LoVo (cell line): ENCODE results near the gene TRIM9.
A peak's percentile ranks its signal among the peaks of the same experiment; 100 is the strongest.

Experiments used
- DNase-seq: peaks from one replicate; pipeline ENCODE4 v3.0.0-alpha.2; 2016; ENCODE audit warnings: low spot score

Gene TRIM9

DNA sequence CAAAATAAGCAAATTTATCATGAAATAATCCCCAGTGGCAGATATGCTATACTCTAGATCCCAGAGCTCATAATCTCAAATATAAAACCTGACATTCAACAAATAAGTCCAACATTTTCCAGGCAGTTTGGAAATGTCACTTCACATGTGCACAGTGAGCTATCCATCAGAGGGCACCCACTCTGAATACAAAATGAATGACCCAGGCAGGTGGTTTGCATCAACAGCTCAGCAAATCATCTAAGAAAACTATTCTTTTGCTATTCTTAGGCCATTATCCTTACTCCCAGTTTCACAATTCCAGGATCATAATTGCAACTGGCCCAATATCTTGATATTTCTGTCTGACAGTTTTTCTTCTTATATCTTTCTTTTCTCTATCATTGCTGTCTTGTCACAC is 38.5 kb downstream of the TRIM9 start:
- no peak for DNase-seq

DNA sequence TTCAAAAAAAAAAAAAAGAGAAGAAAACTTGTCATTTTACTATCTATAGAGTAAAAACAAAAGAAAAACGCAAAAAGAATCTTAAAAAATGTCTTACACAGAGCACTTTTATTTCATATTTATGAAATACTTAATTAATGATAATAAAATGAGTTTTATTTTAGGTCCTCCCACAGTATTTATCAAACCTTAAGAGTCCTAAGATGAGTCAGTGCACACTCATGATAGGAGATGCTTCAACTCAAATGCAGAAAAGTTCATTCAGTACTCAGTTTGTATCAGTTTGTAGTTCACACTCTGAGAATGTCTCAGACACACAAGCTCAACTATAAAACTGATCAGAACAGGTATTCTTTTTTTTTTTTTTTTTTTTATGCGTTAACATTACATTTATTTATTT is 41.7 kb downstream of the TRIM9 start:
- DNase-seq: no peak

DNA sequence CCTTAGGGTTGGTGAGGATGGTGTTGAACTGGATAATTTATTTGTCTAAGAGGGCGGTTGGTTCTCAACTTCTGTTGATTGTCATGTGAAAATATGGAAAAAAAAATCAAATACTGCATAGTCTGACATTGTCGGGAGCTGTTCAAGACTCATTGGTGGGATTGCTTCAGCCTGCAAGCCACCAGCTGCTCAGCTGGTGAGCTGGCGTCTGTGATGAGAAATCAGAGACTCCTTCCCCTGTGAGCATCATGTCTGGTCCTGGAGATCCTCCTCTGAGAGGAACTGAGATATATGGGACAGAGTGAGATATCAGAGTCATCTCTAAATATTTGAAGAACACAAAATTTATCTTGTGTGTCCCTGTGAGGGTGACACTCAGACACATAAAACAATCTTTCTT is 49.9 kb downstream of the TRIM9 start:
- no peak for DNase-seq

DNA sequence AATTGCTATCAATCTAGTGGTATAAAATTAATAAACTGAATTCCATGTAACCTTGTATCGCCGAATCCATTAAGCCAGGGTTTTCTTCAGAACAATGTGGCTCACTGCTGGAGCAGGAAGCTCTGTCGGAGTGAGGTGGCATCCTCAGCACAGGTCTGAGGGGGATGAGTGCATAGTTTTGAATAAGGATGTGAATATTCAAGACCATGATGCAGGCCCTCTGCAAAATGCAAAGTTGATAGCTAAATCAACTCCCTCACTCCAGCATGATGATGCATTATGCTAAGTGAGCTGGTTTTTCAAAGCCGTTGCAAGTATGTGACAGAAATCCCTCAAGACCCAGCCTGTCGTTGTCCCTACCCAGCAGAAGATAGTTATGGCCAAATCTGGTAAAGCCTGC is 53.0 kb downstream of the TRIM9 start:
- DNase-seq: no peak

DNA sequence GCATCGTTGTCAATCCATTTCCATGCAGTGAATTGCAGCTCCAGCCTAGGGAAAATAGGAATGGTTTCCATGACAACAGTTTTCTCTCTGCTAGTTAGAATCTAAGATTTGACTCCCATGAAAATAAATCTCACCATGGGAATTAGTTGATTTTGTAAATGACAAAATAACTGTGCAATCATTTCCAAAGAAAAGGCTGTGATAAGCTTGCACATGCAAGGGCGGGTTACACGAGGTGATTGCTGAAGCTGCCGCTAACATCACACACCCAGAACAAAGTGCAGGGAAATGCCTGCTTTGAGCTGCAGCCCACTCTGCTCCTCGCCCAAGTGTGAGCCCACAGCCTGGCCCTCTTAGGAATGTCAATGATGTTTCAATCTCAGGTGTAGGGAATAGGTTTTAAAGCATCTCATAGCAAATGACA is 53.8 kb downstream of the TRIM9 start:
- DNase-seq: no peak

DNA sequence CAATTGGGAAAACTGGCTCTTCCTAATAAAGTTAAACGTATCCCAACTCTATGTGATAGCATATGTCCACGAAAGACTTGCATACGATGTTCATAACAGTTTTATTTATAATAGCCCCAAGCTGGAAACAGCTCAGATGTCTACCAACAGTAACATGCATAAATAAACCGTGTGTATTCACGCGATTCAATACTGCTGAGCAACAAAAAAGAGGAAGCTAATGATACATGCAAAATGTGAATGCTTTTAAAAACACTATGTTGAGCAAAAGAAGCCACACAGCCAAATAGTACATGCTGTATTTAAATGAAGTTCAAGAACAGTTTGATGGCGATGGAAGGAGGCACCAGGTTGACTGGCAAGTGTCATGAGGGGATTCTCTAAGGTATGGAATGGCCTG is 55.7 kb downstream of the TRIM9 start:
- DNase-seq: no peak

DNA sequence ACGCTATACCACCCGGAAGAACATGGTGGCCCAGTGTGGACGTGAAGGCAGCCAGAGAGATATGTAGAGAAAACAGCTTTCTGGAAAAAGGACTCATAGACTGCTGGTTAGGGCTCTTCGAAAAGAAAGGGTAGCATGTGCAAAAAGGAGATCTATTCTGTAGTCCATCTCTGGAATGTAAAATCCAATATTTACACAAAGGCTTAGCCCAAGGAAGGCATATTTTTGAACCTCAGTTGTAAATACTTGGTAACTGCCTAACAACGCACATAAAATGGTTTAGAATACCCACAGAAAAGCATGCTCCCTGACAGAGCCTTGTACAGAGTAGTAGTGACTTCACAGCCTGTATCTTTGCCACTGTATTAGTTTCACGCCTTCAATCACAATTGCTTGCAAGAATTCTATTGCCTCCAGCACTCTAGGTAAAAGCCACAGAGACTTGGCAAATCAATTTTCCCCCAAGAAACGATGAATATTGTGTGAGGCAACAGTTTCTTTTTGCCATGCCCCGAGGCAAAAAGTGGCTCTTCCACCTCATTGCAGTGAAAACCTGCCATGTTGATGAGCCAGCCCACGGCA is 59.2 kb downstream of the TRIM9 start:
- DNase-seq: no peak

GRCh38 chr14:51028851-51029754 is 65.8 kb downstream of the TRIM9 start:
- DNase-seq: no peak

- no peak for DNase-seq
These were observed 66.5 kb downstream of the TRIM9 start for GRCh38 chr14:51028361-51028760.

DNA sequence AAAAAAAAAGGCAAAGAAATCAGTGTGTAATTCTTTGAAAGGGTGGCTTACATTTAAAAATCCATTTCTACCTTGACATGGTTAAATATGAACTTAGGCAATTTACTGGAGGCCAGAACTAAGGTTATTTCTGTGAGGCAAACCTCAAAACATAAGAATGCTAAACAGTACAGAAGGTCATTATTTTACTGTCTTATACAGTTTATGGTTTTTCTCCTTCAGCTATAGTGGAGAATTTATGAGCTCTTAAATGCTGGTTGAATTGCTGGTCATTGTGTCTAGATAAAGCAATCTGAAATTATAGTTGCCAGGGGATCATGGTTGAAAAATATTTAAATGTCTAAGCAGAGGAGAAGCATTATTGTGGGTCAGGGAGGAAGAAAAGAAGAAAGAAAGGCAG is 70.5 kb downstream of the TRIM9 start:
- DNase-seq: no peak

DNA sequence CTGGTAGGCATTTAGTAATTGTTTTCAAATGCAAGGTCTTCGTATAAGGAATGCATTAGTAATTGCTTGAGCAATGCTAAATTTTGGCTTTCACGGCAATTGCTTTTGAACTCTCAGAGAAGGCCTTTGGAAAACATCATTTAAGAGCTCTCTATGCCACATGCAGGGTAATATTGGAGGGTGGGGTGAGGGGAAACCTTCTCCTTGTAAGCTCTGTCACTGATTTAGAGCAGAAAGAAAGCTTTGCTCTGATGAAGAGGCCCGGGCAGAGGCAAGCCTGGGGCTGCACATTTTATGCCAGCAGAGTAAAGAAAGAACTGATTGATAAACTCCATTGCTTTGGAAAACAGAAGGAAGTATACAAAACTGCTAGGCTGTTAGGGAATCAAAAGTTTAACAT is 70.9 kb downstream of the TRIM9 start:
- DNase-seq: no peak

DNA sequence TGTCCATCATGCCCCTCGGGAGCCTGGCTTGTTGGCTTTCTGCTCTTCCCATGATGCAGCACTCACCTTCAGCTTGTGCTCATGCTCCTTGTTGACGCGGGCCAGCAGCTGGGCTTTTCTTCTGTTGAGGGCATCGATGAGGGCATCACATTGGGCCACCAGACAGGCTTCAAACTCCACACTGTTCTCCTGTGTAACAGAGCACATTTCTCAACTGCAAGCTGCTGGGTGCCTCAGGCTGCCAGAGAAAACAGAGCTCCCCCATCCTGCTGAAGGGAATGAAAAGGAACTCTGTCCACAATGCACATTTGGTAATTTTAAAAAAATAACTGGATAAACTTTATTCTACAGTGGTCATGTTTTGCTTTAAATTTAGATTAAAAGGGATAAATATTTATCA is 72.1 kb downstream of the TRIM9 start:
- DNase-seq: no peak

DNA sequence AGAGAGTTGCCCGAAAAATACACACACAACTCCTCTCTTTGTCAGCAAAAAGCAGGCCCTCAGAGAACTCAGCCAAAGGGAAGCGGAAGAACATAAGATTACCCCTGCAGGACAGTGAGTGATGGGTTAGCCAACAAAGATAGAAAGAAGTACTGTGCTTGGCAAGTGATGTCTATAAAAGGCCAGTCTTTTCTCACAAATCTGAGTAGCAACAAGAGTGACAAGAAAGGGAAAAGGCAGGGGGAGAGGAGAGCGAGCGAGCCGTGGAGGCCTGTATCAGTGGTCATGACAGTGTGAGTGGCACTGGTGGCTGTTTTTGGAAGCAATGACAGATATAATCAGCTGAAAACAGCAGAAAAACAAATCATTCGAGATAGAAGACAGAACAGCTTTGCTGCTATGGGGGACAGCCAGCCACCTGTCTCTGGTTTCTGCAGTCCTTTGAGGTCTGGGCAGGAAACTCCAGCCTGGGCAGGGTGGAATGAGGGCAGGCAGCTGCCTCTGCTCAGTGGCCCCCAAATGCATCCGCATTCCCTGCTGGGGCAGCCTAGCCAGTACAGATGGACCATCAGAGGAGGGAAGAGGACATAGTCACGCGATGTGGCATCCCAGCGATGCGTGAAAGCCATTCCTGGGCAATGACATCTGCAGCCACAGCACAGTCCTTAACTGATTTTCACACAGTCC is 74.7 kb downstream of the TRIM9 start:
- DNase-seq: no peak

GRCh38 chr14:51019089-51019488 is 75.8 kb downstream of the TRIM9 start:
- DNase-seq: no peak

DNA sequence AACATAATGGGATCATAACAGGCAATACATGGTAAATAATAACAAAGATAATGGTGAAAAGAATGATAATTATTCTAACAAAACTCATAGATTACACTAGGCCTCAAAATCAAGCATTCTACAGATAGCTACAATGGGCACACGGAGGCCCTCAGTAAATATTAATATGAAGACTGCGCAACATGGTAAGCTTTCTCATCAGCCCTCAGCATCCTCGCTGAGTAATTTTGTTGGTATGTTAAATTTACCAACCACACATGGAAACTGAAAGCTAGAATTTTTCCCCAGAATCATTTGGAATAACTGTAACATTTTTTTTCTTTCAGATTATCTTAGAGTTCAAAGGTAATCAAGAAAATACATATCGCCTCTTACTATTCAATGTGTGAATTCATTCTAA is 76.4 kb downstream of the TRIM9 start:
- DNase-seq: no peak

DNA sequence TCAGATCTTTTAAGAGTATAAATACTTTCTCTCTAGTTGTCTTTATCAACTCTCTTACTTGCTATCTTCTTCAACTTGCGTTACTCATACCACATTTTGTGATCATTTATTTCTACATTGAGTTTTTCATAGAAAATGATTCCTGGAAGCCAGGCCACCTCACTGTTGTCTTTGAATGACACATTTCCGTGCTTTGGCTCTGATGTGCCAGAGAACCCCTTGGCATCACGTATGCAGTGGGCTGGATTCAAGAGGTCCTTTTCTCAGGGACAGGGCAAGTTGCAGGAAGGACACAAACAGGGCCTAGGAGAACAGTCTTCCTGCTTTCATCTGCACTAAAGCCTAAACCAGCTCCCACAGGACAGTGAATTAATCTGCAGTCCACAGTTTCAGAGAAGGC is 80.3 kb downstream of the TRIM9 start:
- DNase-seq: no peak

DNA sequence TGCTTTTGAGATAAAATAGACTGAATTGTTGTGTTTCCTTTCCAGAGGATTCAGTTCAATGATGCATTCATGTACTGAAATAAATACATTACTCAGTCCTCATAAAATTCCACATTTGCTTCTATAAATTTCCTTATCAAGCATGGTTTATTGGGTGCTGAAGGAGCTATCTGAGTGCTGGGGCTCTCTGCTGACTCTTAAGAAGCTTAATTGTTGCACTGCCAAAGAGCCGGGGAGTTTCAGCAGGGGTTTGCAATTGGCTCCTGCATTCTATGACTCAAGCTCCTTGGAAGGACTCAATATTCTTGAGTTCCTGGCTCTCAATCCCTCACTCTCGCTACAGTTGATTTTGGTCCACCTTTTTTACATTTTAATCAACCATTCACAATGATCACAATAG is 80.8 kb downstream of the TRIM9 start:
- DNase-seq: no peak

DNA sequence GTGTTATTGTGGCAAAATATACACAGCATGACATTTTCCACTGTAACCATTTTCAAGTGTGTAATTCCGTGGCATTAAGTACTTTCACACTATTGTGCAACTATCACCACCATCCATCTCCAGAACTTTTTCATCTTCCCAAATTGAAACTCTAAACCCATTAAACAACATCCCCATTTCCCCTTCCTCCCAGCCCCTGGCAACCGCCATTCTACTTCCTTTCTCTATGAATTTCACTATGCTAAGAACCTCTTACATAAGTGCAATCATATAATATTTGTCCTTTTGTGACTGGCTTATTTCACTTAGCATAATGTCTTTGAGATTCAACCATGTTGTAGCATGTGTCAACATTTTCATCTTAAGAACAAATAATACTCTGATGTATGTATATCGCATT is 82.8 kb downstream of the TRIM9 start:
- DNase-seq: no peak

GRCh38 chr14:51008446-51008845 is 86.5 kb downstream of the TRIM9 start:
- no peak for DNase-seq

DNA sequence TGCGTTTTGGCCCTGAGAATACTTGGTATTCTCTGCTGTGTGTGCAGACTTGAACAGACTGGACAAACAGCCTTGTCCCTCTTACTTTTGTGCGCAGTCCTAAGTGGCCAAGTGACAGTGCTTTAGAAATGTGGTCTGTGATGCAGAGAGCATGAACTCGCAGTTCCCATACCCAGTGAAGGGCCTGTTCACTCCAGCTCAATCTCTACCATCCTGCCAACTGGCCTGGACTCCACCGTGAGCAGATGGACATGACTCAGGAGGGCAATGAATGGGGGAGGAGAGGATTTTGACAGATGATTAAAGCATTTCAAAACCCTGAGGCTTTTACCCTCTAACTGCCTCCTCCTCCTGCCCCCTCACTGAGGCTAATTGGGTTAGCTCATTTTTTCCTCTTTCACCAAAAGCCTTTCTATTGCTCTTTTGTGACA is 88.1 kb downstream of the TRIM9 start:
- no peak for DNase-seq

DNA sequence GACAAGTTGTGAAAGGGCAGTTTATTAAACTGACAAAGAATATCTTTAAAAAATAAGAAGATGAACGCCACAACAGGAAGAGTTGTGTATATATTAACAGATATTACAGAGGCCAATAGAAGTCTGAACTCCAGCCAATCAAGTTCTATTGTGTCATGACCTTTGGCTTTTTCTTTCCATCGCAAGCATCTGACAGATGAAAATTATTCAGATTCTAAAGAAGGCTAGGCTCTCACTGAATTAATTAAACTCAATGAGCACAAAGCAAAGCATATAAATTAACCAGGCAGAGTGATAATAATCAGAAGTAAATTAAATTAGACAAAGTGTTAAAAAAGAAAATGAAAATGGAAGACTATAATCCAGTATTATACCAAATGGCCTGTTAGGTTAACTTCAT is 88.6 kb downstream of the TRIM9 start:
- no peak for DNase-seq

GRCh38 chr14:51004801-51005526 is 89.9 kb downstream of the TRIM9 start:
- peak; percentile 23 for DNase-seq
